GM10248 (cell line): Measurements from ENCODE around the gene EPHA6.
"Not testable (repeated sequence)": the region's sequence is repeated elsewhere in the genome, so short reads cannot be mapped to it uniquely, and the experiment has no call there.

Experiments
- CTCF ChIA-PET: fragments of 300-600 bp; sonication (Branson Sonifier 250); formaldehyde crosslinking; extraction: SDS; loops from one replicate; lab custom pipeline; 2021; ENCODE audit warnings: antibody characterized with exemption; lab: Yijun Ruan, JAX
- POLR2A ChIA-PET: fragments of 350-650 bp; sonication (Branson Sonifier 250); formaldehyde crosslinking; extraction: SDS; loops from one replicate; lab custom pipeline; 2020; ENCODE audit warnings: antibody characterized with exemption; lab: Yijun Ruan, JAX
- DNase-seq: peaks from one replicate; pipeline ENCODE4 v3.0.0; 2012; ENCODE audit errors: extremely low spot score
- CTCF ChIP-seq: IDR thresholded peaks from 2 replicates; pipeline ENCODE4 v1.5.1; 2012; ENCODE audit warnings: mild to moderate bottlenecking, low read depth; ENCODE audit errors: extremely low read depth, missing control alignments, control extremely low read depth

EPHA6 gene

GRCh38 chr3:97470481-97470880 lies 656.1 kb downstream of the EPHA6 start:
- DNase-seq, result no peak
- TF ChIP-seq CTCF, result no peak
- ChIA-PET CTCF (no interaction called here), POLR2A (no interaction called here)

GRCh38 chr3:97479740-97480139 lies 665.3 kb downstream of the EPHA6 start:
- POLR2A ChIA-PET, result no interaction called here
- TF ChIP-seq CTCF, result no peak
- CTCF ChIA-PET, result no interaction called here
- DNase-seq, result no peak

GRCh38 chr3:97480696-97481289 lies 666.4 kb downstream of the EPHA6 start:
- POLR2A ChIA-PET, DNase-seq, CTCF ChIA-PET: not testable (repeated sequence)

GRCh38 chr3:97481416-97481815 lies 667.0 kb downstream of the EPHA6 start:
- POLR2A ChIA-PET, result no interaction called here

GRCh38 chr3:97485206-97485605 lies 670.8 kb downstream of the EPHA6 start:
- ChIA-PET POLR2A (no interaction called here), CTCF (interaction anchor here (1.5 kb wide), 1 partner anchor 10 kb away, joined by 5 read pairs; no protein-coding TSS in a partner anchor)
- DNase-seq, result no peak
- TF ChIP-seq CTCF, result no peak

More at GRCh38 chr3:97481416-97481815, 667.0 kb downstream of the EPHA6 start:
- CTCF ChIA-PET, result no interaction called here
- no peak for DNase-seq
- TF ChIP-seq CTCF, result no peak

- POLR2A ChIA-PET, result no interaction called here
Observed at GRCh38 chr3:97487587-97487986, 673.2 kb downstream of the EPHA6 start.

More at GRCh38 chr3:97487587-97487986, 673.2 kb downstream of the EPHA6 start:
- DNase-seq, result no peak
- TF ChIP-seq CTCF, result no peak
- CTCF ChIA-PET, result no interaction called here
